SH-SY5Y (cell line): ENCODE measurements around the gene APOH.

Experiments
- GATA2 ChIP-seq: IDR thresholded peaks from 2 replicates; pipeline ENCODE4 v1.6.1; 2011; ENCODE audit warnings: mild to moderate bottlenecking, low read depth, low read length
- GATA3 ChIP-seq: IDR thresholded peaks from 2 replicates; pipeline ENCODE4 v1.6.1; 2011; ENCODE audit warnings: low read depth, mild to moderate bottlenecking, low read length, moderate library complexity

The APOH gene

GRCh38 chr17:66228887-66229782, at the start of gene APOH:
Gene APOH (minus strand): TSS chr17:66229415. CDS start chr17:66229379, 36 bp downstream.
- no peak for TF ChIP-seq GATA2
- no peak for TF ChIP-seq GATA3

- TF ChIP-seq GATA2 (no peak), GATA3 (no peak)
These were observed 48.0 kb upstream of the APOH start for GRCh38 chr17:66277191-66277590.

- no peak for TF ChIP-seq GATA3
- no peak for TF ChIP-seq GATA2
These were observed 47.2 kb upstream of the APOH start for GRCh38 chr17:66276328-66276937.

GRCh38 chr17:66275651-66276050, 46.4 kb upstream of the APOH start:
- no peak for TF ChIP-seq GATA3
- no peak for TF ChIP-seq GATA2

GRCh38 chr17:66273586-66273848, 44.3 kb upstream of the APOH start:
- TF ChIP-seq GATA2 (no peak), GATA3 (no peak)

- no peak for TF ChIP-seq GATA2
- no peak for TF ChIP-seq GATA3
These were observed 43.8 kb upstream of the APOH start for GRCh38 chr17:66272811-66273585.

GRCh38 chr17:66271512-66271911, 42.3 kb upstream of the APOH start:
- TF ChIP-seq GATA2 = no peak
- TF ChIP-seq GATA3 = no peak

- TF ChIP-seq GATA3 (no peak), GATA2 (no peak)
These were observed 40.9 kb upstream of the APOH start for GRCh38 chr17:66270106-66270505.

GRCh38 chr17:66268247-66268927, 39.2 kb upstream of the APOH start:
- TF ChIP-seq GATA3 (no peak), GATA2 (no peak)

- TF ChIP-seq GATA3 (no peak), GATA2 (no peak)
These were observed 35.5 kb upstream of the APOH start for GRCh38 chr17:66264696-66265095.

GRCh38 chr17:66262767-66263166, 33.6 kb upstream of the APOH start:
- no peak for TF ChIP-seq GATA3
- no peak for TF ChIP-seq GATA2

- TF ChIP-seq GATA3 = no peak
- TF ChIP-seq GATA2 = no peak
These were observed 31.5 kb upstream of the APOH start for GRCh38 chr17:66260688-66261087.

GRCh38 chr17:66260275-66260674, 31.1 kb upstream of the APOH start:
- no peak for TF ChIP-seq GATA3
- no peak for TF ChIP-seq GATA2

- TF ChIP-seq GATA2 = no peak
These were observed 26.3 kb upstream of the APOH start for GRCh38 chr17:66255527-66255971.

- TF ChIP-seq GATA3 = no peak
- no peak for TF ChIP-seq GATA2
These were observed 25.9 kb upstream of the APOH start for GRCh38 chr17:66255112-66255511.
